Right atrium auricular region (tissue), 2 donors: ENCODE measurements around the gene HCK. TPM values are rescaled to one million over a fixed set of nuclear protein-coding genes. Genes with fewer than 3 reads are reported as not detected.

Experiments
- DNase-seq: peaks from one replicate; pipeline ENCODE4 v3.0.0-alpha.2; 2019; ENCODE audit warnings: low spot score
- H3K27ac ChIP-seq, 2 donors: fragments of 200-600 bp; sonication (generic); 1 replicate in 1 of 2; 2 replicates in 1 of 2; pipeline ENCODE4 v1.5.1; 2016 to 2019
- H3K27me3 ChIP-seq, 2 donors: fragments of 200-600 bp; sonication (generic); one replicate each; pipeline versions ENCODE4 v1.5.1 to v1.6.0; 2017 to 2019
- H3K36me3 ChIP-seq: fragments of 200-600 bp; sonication (generic); one replicate; pipeline ENCODE4 v1.5.1; 2016
- H3K4me1 ChIP-seq, 2 donors: fragments of 200-600 bp; sonication (generic); one replicate each; pipeline versions ENCODE4 v1.5.1 to v1.6.0; 2017 to 2019
- H3K4me3 ChIP-seq, 2 donors: fragments of 200-600 bp; sonication (generic); 1 replicate in 1 of 2; 2 replicates in 1 of 2; pipeline ENCODE4 v1.5.1; 2017 to 2019; ENCODE audit warnings: mild to moderate bottlenecking in 1 of 2, moderate library complexity in 1 of 2
- H3K9me3 ChIP-seq, 2 donors: fragments of 200-600 bp; sonication (generic); one replicate each; pipeline ENCODE4 v1.5.1; 2019
- total RNA-seq, 2 donors: library from RNA; depleted of rRNA; stranded (reverse); fragments of >200 nt; gene quantifications; one replicate each; pipeline ENCODE4 v1.1.0, GENCODE V29; 2016
- TF ChIP-seq, protein P1 (sequence below), 2 donors: fragments of 200-600 bp; sonication (generic); IDR thresholded peaks; one replicate each; pipeline ENCODE4 v1.5.1; 2019; ENCODE audit warnings: antibody characterized with exemption in 2 of 2

HCK gene
- total RNA-seq, 2 donors from 2014 or later: 2.3 to 9.2 TPM

DNA sequence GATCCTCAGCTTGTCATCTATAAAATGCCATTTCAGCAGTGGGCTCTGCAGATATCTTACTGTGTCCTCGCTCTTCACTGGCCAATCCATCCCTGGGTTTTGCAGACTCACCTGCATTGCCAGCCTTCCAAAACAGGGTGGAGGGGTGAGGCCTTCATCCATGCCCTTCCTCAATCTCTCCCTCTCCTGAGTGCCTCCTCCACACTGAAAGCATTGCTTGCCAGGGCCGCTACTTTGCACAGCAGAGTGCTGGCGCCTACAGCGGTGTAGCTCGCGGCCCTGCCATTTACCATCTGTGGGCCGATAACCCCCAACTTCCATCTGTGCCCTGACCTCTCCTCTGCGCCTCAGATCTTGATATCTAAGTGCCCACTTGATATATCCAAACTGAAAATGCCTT, 86.9 kb downstream of the HCK start:
- H3K36me3 ChIP-seq: peaks cover 71% of the 10 kb centered on the region
- no peak overlapping the region for H3K27ac ChIP-seq
- no peaks in the 10 kb centered on the region for H3K9me3 ChIP-seq
- DNase-seq: no peak
- H3K4me1 ChIP-seq: no peaks in the 10 kb centered on the region
- no peaks in the 10 kb centered on the region for H3K27me3 ChIP-seq
- TF ChIP-seq, protein P1, sequence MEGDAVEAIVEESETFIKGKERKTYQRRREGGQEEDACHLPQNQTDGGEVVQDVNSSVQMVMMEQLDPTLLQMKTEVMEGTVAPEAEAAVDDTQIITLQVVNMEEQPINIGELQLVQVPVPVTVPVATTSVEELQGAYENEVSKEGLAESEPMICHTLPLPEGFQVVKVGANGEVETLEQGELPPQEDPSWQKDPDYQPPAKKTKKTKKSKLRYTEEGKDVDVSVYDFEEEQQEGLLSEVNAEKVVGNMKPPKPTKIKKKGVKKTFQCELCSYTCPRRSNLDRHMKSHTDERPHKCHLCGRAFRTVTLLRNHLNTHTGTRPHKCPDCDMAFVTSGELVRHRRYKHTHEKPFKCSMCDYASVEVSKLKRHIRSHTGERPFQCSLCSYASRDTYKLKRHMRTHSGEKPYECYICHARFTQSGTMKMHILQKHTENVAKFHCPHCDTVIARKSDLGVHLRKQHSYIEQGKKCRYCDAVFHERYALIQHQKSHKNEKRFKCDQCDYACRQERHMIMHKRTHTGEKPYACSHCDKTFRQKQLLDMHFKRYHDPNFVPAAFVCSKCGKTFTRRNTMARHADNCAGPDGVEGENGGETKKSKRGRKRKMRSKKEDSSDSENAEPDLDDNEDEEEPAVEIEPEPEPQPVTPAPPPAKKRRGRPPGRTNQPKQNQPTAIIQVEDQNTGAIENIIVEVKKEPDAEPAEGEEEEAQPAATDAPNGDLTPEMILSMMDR (IDR thresholded peaks at IDR 0.05): no peak
- H3K4me3 ChIP-seq: no peak overlapping the region

DNA sequence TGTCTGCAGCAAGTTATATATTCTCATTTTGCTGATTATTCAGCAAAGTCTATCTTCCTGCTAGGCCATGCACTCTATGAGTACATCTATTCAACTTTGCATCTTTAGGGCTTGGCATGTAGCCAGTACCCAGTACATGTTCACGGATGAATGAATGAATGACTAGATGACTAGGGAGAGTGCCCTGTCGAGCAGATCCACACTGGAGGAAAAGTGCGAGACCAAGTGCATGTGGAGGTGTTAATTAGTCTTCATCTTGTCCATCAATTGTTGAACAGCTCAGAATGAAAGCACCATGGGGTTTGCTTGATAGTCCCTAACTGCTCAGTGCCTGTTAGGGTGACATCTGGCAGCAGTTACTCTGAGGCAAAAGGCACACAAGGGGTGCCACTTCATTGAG, 87.9 kb downstream of the HCK start:
- TF ChIP-seq, protein P1 (IDR thresholded peaks at IDR 0.05): no peak
- H3K27me3 ChIP-seq: no peaks in the 10 kb centered on the region
- H3K36me3 ChIP-seq: peaks cover 82% of the 10 kb centered on the region
- H3K4me3 ChIP-seq: no peak overlapping the region
- no peaks in the 10 kb centered on the region for H3K9me3 ChIP-seq
- H3K4me1 ChIP-seq: no peaks in the 10 kb centered on the region
- H3K27ac ChIP-seq: no peak overlapping the region
- DNase-seq: no peak

DNA sequence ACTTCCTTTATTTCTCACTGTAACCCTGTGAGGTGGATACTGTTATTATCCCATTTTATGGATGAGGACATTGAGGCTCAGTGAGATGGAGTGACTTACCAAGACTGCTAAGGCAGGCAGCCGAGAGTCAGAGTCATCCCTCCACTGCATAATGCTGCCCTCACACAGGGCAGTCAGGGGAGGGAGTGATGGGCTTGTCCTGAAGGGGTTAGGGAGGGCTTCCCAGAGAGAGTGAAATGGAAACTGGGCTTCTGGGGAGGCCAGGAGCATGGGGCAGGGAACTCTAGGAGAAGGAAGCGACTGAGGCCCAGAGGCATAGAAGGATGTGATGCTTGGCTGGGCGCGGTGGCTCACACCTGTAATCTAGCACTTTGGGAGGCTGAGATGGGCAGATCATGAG, 88.6 kb downstream of the HCK start:
- no peaks in the 10 kb centered on the region for H3K9me3 ChIP-seq
- H3K27ac ChIP-seq: no peak overlapping the region
- TF ChIP-seq, protein P1 (IDR thresholded peaks at IDR 0.05): no peak
- peaks cover 88% of the 10 kb centered on the region for H3K36me3 ChIP-seq
- H3K4me3 ChIP-seq: no peak overlapping the region
- H3K27me3 ChIP-seq: no peaks in the 10 kb centered on the region
- no peaks in the 10 kb centered on the region for H3K4me1 ChIP-seq
- DNase-seq: no peak

DNA sequence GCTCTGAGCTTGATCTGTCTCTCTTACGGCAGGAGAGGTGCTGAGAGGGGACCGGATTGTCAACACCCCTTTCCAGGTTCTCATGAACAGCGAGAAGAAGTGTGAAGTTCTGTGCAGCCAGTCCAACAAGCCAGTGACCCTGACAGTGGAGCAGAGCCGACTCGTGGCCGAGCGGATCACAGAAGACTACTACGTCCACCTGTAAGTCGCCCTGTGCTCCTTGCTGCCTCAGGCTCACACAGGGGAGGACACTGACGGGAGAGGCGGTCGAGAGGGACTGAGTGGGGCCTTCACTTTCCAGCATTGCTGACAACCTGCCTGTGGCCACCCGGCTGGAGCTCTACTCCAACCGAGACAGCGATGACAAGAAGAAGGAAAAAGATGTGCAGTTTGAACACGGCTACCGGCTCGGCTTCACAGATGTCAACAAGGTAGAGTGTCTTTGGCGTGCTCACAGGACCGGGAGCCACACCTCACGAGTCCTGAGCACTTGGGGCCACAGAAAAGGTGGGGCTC, 89.5 kb downstream of the HCK start:
- no peak overlapping the region for H3K27ac ChIP-seq
- no peak for DNase-seq
- H3K4me1 ChIP-seq: no peaks in the 10 kb centered on the region
- peaks cover 90% of the 10 kb centered on the region for H3K36me3 ChIP-seq
- TF ChIP-seq, protein P1 (IDR thresholded peaks at IDR 0.05): no peak
- H3K9me3 ChIP-seq: no peaks in the 10 kb centered on the region
- H3K4me3 ChIP-seq: no peak overlapping the region
- no peaks in the 10 kb centered on the region for H3K27me3 ChIP-seq

DNA sequence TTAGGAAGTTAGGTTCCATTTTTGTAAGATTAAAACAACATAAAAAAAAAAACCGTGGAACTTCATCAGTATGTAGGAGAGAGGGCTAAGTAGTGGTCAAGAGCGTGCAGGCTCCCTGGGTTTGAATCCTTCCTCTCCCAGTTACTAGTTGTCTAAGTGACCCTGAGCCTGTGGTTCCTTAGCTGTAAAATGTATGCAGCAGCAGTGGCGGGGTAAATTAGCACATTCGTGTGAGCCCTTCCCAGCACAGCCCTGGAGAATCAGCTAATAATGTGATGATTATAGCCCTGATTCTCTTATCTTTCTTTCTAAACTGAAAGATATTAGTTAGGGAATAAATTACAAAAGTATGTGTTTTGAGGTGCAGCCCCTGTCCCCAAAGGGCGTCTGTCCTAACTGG, 90.0 kb downstream of the HCK start:
- no peak overlapping the region for H3K4me3 ChIP-seq
- H3K36me3 ChIP-seq: peaks cover 90% of the 10 kb centered on the region
- TF ChIP-seq, protein P1 (IDR thresholded peaks at IDR 0.05): no peak
- H3K4me1 ChIP-seq: no peaks in the 10 kb centered on the region
- no peaks in the 10 kb centered on the region for H3K9me3 ChIP-seq
- no peaks in the 10 kb centered on the region for H3K27me3 ChIP-seq
- no peak for DNase-seq
- no peak overlapping the region for H3K27ac ChIP-seq

DNA sequence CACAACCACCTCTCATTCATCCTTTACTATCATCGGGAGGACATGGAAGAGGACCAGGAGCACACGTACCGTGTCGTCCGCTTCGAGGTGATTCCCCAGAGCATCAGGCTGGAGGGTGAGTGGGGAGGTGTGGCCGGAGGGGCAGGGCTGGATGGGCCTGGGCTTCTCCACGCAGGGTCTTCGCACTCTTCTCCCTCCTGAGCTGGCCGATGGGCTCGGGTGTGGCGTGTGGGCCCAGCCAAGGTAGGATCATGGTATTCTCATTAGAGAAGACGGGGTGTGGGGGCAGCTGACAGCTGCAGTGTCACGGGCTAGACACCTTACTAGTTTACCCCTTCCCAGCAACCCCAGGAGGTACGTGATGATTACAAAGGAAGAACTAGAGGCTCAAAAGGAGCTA, 90.9 kb downstream of the HCK start:
- Histone ChIP-seq H3K9me3 (no peaks in the 10 kb centered on the region), H3K27me3 (no peaks in the 10 kb centered on the region)
- TF ChIP-seq, protein P1 (IDR thresholded peaks at IDR 0.05): no peak

More for the DNA sequence above, 90.9 kb downstream of the HCK start:
- Histone ChIP-seq H3K27ac (no peak overlapping the region), H3K4me1 (no peaks in the 10 kb centered on the region), H3K36me3 (peaks cover 82% of the 10 kb centered on the region), H3K4me3 (no peak overlapping the region)
- DNase-seq: no peak
